AG08396 (cell line): ENCODE measurements around the gene POU6F2.
A peak's percentile ranks its signal among the peaks of the same experiment; 100 is the strongest.

Experiments used
- DNase-seq: peaks from one replicate; pipeline ENCODE4 v3.0.0; 2012; ENCODE audit warnings: low spot score, mixed read lengths

Gene POU6F2

DNA sequence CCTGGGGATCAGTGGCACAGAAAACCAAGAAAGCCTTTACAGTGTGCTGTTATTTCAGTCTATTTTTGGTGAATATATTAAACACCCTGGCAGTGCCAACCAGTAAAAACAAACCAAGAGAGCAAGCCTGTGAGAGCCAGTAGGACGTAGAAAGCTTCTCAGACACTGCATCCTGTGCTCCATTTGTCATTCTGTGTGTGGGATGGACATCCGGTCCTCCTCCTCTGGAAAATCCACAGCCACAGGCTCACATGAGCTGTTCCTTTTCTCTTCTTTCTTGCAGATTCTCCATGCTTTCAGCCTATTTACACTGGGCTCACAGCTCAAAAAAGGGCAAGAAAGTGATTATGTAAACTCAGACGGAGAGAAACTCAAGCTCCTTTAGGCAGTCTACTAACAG is 468.8 kb downstream of the POU6F2 start:
- DNase-seq: no peak

DNA sequence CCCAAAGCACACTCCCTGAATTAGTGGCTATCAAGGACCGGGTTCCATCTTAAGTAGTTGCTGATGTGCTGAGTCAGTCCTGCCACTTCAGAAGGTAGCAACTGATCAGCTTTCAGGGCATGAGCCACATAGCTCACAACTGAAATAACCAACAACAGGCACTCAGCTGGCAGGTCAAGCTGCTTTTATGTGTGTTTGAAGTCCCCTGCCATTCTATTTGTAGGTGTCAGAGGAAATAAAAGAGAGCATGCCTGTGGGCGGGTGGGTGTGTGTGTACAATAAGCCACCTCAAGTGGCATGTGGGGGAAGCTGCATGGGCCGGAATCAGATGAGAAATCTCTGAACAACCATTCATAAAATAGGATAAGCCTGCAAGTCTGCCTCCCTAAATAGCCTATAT is 474.2 kb downstream of the POU6F2 start:
- no peak for DNase-seq

DNA sequence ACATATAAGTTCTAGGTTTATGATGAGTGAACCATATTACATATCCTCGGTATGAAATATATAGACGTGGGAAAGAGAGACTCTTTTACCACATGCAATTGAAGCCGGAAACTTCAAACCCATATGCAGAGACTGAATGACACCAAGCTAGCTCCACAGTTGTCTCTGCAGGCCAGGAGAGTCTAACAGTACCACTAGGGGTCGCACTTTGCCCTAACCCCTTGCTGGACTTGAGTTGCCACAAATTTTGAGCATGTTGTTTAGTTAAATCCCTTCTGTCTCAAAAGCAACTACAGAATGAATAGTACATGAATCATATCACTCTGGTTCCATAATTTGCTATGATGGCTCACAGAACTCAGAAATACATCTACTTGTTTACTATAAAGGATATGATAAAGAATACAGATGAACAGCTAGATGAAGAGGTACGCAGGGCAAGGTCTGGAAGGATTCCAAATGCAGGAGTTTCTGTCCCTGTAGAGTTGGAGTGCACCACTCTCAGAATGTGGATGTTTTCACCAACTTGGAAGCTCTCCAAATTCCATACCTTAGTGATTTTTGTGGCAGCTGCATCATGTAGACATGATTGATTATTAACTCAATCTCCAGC is 476.1 kb downstream of the POU6F2 start:
- DNase-seq: peak; percentile 59

DNA sequence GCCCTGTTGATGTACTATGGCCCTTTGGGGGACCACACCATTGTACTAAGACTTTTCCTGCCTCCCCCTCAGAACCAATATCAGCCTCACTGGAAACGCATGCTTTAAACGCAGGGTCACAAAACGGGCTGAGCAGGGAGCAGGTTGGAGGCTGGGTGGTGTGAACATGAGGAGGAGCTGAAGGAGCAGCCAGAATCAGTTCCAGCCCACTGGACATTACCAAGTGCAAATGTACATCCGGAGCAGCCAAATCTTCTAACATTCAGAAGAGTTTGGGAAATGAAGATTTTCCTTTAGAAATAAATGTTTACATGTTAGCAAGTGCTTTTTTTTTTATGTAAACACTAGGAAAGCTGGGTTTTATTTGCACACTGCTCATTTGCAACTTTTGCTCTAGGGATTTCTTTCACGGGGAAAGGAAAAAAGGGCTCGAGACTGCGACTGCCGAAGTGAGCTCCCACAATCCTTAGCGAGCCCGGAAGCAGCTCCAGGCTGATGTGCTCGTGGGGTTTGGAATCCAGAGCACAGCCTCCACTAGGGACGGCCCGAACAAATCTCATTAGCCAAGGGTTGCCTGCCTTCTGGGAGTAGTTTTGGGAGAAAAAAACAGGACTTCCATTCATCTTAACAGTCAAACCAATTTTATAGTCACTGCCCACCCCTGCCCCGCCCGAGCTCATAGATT is 480.5 kb downstream of the POU6F2 start:
- DNase-seq: peak; percentile 33

DNA sequence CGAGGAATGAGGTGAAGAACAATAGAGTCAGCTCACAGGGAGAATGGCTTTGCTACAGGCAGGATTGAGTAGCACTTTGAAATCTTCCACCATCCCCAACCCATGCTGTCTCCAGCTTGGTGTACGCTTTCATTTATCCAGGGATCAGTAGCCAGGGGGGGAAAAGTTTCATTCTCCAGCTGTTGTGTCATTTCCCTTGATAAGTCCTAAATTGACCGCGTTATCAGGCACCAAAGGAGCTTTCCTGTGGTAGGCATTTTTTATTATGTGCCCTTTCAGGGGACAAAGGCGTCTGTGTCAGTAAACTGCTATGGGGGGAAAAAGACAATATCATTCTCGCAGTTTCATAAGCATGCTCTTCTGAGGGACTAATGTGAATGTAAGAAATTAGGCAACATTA is 481.9 kb downstream of the POU6F2 start:
- no peak for DNase-seq

DNA sequence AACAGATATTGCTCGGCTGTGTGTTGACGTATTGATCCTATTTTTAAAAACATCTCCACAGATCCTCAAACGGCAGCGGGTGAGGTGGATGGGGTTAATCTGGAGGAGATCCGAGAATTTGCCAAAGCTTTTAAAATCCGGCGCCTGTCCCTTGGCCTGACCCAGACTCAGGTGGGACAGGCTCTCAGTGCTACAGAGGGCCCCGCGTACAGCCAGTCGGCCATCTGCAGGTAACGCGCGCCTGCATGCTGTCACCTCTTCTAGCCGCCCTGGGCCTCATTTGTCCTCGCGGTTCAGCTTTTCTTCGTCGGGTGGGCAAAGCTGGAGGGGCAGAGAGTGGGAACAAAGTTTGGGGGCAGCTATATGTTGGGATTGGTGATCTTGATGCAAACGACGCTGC is 482.8 kb downstream of the POU6F2 start:
- no peak for DNase-seq

DNA sequence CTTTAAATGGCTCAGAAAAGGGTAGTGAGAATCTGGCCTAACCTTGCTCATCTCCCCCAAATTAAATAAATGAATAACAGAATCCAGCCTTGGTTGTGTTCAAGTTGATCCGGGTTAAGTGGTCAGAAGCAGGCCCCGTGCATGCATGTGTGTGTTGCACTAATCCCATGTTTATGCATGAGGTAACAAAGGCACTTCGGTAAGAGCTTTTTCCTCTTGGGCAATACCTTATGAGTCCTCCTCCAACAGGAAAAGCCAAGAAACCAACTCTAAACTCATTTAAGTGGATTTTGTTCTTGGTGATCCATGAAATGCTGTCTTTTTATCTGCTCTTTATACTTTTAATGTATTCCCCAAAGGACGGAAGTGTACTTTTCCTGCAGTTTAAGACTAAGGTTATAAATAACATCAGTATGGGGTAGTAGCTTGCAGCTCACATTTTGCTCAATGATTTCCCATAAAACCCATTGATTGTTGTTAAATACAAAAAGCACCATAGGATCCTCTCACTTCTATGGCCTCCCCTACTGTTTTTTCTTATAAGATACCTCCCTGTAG is 483.6 kb downstream of the POU6F2 start:
- DNase-seq: no peak

DNA sequence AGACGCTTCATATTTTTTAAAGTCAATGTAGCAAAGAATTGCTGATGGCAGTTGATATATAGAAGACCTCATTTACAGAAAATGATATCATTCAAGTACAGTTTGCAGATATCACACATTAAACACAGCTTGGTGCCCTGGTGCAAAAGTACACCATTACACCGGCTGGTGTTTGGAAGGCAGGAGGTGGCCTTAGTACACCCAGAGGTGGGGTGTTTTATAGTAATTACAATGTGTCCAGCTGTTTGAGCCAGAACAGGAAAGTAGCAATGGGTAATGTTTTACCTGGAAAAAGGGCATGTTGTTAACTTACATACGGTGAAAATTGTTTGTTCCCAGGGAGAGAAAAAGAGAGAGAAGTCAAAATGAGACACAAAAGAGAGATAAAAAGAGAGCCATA is 485.5 kb downstream of the POU6F2 start:
- no peak for DNase-seq

DNA sequence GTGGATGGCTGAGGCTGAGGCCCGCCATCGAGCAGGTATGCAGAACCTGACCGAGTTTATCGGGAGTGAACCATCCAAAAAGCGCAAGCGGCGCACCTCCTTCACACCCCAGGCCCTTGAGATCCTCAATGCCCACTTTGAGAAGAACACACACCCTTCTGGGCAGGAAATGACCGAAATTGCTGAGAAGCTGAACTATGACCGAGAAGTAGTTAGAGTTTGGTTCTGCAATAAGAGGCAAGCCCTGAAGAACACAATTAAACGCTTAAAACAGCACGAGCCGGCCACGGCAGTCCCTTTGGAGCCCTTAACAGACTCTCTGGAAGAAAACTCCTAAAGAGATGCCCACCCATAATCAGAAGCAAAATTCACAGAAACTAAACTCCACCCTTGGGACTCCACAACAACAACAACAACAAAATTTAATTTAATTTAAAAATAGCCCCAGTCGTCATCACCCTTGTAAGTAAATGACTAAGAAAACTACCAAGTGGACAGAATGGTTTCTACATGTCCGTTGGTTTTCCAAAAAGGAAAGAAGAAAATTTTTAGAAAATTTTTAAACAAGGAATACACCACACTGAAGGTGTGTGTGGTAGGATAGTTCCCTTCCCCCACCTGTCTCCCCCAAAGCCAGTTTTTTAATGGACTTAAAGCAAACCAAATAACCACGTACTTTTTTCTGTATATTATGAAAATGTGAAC is 486.8 kb downstream of the POU6F2 start:
- DNase-seq: no peak

DNA sequence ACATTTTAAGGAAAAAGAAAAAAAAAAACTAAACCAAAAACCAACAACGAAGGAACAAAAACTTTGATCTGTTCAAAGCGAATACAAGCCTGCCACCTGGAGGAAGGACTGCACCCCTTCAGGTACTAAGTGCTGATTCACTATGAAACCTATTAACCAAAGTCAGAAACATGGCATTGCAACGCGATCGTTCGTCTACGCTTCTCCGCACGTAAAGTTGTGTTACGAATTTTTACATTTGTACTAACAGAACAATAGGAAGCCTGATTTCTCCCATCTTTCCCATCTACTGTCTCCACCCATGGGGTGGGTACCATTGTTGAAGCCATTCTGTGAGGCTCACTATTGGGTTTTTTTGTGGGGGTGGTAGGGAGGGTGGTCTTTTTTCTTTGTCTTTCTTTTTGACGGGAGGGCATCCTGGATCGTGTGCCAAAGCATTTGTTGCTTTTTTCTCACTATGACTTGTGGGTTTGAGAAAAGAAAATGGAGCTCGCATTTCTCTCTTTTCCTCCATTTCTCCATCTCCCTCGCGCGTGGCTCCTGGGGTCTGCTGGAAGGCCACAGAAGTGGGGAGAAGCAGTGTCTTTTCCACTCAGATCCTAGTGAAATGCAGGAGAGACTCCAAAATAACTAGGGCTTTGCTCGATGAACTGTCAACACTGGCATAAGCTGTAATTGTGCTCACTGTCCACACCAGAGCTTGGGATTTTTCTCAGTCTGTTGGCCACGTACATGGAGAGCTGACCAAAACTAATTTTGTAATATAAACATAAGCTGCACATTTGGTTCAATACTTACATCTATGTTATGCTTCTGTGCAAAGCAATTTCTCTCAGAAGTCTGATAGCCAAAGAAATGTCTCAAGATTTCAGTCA is 487.6 kb downstream of the POU6F2 start:
- DNase-seq: peak; percentile 46

DNA sequence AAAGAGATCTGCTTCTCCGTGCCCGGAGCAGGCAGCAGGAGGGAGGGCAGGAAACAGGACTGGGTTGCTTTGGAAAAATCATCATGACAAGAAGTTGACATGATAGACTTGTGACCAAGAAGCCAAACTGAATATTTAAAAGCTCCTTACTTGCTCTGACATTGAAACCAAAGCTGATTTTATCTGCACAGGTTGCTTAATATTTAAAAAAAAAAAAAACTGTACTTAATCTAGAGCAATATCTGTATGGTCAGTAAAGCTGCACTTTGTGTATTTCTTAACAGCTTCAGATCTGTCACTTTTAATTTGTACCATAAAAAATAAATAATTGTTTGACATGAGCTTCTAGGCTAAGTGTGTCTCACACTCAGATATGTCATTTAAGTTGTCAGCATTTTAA is 490.6 kb downstream of the POU6F2 start:
- no peak for DNase-seq

DNA sequence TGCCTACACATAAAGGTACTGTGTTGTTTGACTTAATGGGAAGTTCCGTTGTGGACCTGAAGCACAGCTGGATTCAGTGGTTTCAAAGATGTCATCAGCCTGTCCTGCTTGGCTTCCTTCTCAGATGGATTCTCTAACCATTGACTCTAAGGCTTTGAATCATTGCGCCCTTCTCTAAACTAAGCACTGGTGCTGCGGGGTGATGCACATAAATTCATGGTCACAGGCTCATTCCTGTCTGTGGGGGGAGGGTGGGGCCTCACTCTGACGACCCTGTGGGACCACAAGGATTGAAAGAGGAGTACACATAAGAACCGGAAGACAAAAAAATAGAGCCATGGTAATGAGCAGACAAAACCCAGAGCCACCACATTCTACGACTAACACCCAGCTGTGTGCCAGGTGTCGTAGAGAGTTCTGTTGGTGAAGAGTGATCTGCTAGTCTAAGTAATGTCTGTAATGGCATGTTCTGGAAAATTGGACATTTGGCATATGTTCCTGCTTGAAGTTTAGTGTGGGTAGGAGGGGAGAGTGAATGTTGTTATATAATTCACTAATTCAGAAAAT is 491.2 kb downstream of the POU6F2 start:
- no peak for DNase-seq

DNA sequence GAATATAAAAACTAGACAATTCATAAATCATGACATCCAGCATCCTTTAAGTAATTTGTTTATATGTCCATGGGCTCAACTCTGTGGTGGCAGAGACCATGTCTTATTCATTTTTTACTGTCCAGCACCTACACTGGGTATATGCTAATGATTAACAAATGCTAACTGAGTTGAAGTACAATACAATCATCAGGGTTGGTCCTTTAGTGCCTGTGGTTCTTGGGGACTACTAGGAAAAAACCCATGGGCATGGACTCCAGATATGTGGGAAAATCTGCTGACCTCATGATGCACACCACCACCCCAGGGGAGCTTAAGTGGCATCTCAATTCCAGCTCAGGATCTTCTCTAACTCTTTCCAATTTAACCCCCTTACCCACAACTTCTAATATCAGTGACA is 503.2 kb downstream of the POU6F2 start:
- DNase-seq: no peak

DNA sequence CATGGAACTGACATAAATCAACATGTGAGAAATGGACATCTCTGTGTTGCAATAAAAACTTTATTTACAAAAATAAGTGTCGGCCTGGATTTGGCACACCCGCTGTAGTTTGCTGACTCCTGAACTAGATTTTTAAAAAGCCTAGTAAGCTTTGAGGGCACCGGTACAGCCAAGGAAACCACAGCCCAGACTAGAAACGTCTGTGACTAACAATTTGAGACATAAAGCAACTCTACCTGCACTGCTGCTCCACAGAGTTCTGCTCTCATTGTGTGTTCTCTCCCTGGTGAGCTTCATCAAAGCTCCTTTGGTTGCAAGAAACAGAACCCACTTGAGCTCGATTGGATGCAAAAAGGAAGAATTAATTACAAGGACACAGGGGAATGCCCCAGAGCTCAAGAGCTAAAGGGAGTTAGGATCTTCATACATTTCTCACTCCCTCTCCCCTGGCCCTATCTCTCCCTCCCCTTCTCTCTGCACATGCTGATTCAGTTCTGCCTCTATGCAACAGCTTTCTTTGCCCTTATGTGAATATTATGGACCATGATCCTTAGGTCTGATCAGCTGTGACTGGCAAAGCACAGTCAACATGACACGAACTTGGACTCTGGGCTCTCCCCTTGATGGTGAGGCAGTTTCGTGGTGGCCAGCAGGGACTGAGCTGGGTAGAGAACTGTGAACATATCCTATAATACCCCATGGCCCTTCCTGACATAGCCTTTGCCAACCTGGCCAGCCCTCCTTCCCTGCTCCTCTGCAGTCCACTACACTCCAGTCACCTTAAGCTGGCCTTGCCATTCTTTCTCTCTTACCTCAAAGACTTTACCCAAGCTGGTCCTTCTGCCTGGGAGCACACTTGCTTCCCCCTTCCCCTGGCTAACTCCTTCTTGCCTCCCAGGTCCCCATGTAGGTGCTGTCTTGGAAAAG is 511.0 kb downstream of the POU6F2 start:
- DNase-seq: no peak

DNA sequence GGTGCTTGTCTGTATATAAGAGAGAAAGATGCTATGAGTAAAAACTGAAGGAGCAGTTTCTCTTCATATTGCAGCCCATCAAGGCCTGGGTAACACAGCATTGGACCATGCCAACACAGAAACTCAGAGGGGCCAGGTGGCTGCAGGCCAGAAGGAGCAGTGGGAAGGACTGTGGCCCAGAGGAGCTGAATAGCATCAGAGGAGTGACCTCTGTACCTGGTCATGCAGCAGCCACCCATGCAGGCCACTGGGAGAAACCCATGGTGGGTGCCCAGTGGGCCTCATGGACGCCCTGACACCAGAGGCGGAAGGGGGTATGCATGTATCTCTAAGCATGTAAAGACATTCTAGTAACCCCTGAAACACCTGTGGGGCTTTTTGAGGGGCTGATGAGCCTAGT is 512.6 kb downstream of the POU6F2 start:
- no peak for DNase-seq

DNA sequence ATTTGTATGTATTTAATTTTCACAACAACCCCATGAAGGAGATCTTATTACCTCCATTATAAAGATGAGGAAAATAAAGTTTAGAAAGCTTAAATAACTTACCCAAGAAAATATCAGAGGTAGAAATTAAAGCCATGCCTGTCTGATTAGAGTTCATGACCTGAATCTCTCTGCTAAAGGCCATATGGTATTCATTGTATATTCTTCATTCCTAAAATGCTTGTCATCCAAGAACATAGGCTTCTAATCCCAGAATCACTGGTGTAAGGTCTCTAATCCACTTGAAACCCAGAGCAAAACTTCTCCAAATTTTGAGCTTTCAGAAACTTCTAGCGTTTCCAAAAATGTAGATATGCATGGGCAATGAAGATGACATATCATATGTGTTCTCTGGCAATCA is 516.2 kb downstream of the POU6F2 start:
- DNase-seq: no peak

DNA sequence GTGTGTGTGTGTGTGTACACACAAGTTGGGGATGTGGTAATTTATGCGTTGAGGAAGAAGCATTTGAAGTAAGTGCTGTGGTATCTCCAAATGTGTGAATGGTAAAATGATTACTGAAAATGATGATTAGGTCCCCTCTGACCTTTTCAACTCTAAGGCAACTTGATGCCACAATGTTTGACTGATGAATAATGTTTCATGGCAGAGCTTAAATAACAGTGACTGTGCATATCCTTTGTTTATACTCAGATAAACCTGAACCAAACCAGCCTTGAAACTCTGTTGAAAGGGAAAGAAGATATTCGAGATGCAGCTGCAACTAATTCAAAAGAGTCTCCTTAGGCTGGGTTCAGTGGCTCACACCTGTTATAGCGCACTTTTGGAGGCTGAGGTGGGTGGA is 523.6 kb downstream of the POU6F2 start:
- DNase-seq: no peak

DNA sequence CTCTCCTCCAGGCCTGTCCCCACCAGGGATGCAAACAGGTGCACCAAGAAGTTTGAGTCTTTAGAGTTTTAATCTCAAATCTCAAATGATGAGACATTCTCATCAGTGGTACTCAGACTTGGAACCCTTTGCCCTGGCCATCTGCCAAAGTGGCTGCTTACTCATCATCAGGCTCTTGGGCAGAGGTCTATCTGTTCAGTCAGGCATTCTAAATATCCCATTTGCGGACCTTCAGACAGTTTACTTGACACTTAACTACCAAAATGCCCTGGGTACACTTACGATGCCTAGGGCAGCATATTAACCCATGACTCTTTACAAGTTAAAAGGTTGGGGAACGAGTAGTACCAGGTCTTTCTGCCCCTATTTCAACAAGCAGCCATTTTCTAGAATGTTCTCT is 527.3 kb downstream of the POU6F2 start:
- no peak for DNase-seq

DNA sequence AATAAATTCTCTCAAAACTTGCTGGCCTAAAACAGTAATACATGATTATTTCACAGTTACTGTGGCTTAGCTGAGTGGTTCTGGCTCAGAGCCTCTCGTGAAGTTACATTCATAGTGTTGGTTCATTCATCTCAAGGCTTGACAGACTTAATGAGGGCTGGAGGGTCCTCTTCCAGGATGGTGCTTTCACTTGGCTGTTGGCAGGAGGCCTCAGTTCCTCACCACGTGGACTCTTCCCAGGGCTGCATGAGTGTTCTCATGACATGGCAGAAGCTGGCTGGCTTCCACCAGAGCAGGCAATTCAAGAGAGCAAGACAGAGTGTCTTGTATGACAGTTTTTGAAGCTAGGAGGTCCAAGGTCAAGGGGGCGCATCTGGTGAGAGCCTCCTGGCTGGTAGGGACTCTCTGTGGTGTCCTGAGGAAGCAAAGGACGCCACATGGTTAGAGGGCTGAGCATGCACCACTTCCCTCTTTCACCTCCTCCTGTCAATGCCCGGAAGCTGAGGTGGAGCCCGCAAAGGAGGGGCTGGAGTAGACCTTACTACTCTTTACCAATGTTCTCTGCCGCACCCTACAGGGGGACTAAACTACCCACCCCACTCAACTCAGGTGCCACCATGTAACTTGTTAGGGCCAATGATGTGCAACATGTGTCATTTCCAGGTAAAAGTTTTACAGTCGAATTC is 530.3 kb downstream of the POU6F2 start:
- no peak for DNase-seq

DNA sequence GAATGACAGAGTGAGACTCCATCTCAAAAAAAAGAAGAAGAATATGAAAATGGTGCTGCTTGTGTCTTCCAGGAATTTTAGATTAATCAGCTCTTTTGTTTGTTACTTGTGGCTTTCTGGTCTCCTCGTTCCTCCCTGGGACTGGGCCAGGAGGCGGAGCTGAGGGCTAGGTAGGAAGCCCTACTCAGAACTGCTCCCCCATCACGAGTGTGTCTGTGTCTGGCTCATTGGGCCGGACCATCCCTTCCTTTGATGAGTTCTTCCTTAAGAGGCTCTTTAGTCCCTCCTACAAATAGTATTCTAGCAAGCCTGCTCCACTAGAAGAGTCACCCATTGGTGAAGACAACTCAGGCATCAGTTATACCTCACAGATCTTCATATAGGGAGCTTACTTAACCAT is 531.7 kb downstream of the POU6F2 start:
- no peak for DNase-seq
